Measurements from ENCODE around the gene LRRD1.
"Not testable (repeated sequence)": the region's sequence is repeated elsewhere in the genome, so short reads cannot be mapped to it uniquely, and the experiment has no call there.

Gene LRRD1

DNA sequence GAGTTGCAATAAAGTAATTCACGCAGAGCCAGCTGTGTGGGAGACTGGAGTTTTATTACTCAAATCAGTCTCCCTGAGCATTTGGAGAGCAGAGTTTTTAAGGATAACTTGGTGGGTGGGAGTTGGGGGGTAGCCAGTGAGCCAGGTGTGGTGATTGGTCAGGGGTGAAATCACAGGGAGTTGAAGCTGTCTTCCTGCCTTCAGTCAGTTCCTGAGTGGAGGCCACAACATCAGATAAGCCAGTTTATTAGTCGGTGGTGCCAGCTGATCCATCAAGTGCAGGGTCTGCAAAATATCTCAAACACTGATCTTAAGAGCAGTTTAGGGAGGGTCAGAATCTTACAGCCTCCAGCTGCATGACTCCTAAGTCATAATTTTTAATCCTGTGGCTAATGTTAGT lies 41.4 kb downstream of the LRRD1 start:
- DNase-seq, result no peak

GRCh38 chr7:92135052-92135889 lies 43.7 kb downstream of the LRRD1 start:
- DNase-seq, result no peak

GRCh38 chr7:92134271-92135051 lies 44.5 kb downstream of the LRRD1 start, which contains the start of gene CYP51A1:
Gene CYP51A1, minus strand, starts transcription at chr7:92134477. Its CDS starts 113 bp downstream, at chr7:92134364.
- DNase-seq, result peak; percentile 70

DNA sequence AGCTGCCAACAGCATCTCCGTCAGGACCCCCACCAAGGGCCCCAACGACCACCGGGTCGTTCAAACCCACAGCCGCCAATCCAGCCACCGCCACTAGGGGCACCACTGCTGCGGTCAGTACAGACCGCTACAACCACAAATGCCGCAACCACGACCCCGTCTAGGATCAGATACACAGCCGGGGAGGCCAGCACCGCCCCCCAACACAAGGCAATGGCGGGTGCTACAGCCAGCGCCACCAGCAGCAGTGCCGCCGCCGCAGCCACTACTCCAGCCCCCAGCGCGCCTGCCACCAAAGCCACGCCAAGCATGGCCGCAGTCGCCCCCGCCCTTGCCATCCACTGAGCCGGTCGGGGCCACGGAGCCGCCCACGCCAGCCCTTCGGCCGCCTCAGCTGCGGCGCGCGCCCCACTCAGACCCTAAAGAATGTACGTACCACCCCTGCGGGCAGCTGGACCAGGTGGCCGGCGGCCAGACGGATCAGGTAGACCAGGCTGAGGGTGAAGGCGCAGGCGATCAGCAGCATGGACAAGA lies 45.1 kb downstream of the LRRD1 start:
- no peak for DNase-seq

- no peak for DNase-seq
These were observed 45.7 kb downstream of the LRRD1 start for GRCh38 chr7:92133133-92133736.

DNA sequence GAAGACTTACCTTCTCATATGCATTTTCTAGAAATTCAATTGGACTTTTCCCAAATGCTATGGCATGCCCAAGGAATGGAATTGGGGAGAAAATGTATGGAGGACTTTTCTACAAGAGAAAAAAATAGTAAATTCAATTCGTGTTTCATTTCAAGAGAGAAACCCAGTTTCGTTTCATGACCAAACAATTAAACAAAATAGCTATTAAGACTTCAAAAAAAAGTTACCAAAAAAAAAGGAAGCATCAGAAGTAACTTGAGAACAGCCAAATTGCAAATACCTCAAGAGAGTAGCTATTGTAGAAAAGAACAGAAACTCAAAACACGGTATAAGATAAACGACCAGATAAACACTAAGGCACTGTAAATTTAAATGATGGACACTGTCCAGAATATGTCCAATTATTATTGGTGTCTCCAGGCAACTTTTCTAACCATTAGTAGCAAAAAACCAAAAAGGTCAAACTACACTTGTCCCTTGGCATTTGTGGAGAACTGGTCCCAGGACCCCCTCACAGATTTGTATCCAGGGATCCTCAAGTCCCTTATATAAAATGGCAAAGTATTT lies 47.1 kb downstream of the LRRD1 start:
- no peak for DNase-seq

- DNase-seq, result no peak
These were observed 47.8 kb downstream of the LRRD1 start for GRCh38 chr7:92131093-92131492.

- no peak for DNase-seq
These were observed 57.3 kb downstream of the LRRD1 start for GRCh38 chr7:92121681-92122080.

GRCh38 chr7:92119213-92119759 lies 59.7 kb downstream of the LRRD1 start:
- no peak for DNase-seq

DNA sequence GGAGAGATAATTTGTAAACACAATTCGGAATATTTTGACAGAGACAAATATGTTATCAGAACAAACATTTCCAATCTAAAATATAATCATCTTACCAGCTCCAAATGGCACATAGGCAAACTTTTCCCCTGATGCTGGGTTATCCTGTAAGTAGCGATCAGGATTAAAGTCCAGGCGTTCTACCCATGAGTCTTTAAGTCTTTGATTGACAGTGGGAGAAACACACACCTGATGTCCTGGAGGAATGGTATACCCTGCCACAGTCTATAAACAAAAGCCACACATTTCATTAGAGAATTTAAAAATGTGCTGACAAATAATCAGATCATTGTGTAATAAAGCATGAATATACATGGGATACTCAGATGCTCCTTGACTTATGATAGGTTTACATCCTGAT lies 62.0 kb downstream of the LRRD1 start:
- DNase-seq, result no peak

DNA sequence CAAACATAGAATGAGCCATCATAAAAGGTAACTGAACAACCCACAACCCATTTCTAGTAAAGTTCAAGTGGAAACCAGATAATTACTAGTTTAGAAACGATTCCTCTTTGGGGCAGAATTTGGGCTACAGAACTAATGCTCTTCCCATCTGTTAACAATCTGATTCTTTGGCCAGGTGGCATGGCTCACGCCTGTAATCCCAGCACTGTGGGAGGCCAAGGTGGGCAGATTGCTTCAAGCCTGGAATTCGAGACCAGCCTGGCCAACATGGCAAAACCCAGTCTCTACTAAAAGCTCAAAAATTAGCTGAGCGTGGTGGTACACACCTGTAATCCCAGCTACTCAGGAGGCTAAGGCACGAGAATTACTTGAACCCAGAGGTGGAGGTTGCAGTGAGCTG lies 63.1 kb downstream of the LRRD1 start:
- no peak for DNase-seq

- no peak for DNase-seq
These were observed 68.1 kb downstream of the LRRD1 start for GRCh38 chr7:92110857-92111256.

DNA sequence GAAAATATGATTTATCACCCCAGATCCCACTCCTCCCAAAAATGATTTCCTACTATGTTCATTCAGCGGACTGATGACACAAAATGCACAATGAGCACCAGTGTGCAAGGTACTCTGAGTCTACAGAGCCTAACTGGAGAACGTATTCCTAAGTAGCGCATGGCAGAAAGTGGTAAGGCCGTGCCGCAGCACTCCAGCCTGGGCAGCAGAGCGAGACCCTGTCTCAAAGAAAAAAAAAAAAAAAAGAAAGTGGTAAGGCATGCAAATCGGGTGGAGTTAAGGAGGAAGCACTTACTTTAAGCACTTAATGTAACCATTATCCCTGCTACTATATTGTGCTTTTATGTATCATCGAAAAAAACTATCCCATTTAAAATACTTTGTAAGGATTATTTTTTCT lies 70.1 kb downstream of the LRRD1 start:
- no peak for DNase-seq

DNA sequence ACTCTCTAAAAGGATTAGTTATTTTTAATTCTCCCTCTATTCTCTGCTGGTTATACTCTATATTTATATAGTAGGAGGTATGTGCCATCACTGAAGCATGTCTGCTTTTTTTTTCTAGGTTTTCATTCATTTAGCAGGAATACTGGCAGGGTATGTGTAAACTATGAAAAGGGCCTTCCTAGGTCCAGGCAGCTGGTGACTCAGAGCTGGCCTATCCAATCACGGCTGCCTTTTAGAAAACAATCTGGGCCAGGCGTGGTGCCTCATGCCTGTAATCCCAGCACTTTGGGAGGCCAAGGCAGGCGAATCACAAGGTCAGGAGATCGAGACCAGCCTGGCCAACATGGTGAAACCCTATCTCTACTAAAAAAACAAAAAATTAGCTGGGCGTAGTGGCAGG lies 76.1 kb downstream of the LRRD1 start:
- DNase-seq, result not testable (repeated sequence)

GRCh38 chr7:92100534-92100933 lies 78.4 kb downstream of the LRRD1 start:
- no peak for DNase-seq

DNA sequence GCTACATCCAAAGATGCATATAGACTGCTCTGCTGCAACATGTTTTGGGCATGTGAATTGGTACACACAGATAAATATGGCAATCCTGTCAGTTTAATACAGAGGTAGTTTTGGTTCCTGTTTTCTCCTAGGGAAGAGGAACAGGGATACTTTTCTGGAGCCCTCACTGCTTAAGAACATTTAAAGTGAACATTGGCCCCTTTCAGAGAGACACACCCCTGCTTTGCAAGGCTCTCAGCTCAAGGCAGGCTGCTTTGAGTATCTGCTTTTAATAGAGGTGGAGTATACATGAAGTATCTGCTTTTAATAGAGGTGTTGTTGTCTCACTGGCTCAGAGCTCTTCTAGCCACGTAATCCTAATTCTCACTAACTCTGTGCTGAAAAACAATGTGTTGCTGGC lies 83.6 kb downstream of the LRRD1 start:
- DNase-seq, result no peak

Measured in NCI-H1048 (cell line).